K562 (cell line): ENCODE measurements around the gene FMOD. TPM values are rescaled to one million over a fixed set of nuclear protein-coding genes. Genes with fewer than 3 reads are reported as not detected.

Experiments used
- ATAC-seq: fragments of 200-7000 bp; cut with Tn5 transposase; 3 replicates; pipeline ENCODE4 v1.9.1; 2020; ENCODE audit warnings: moderate library complexity
- BruUV-seq: library from RNA; stranded (reverse); fragments of 400-500 nt; replicated peaks from 2 replicates; lab custom pipeline; 2021; lab: Mats Ljungman, UMichigan
- CTCF ChIA-PET: fragments of 300-600 bp; formaldehyde crosslinking; extraction: SDS; loops from one replicate; lab custom pipeline; 2021; ENCODE audit warnings: low intra/inter-chr PET ratio; lab: Yijun Ruan, JAX
- POLR2A ChIA-PET: fragments of 300-600, 350-650 bp; sonication (Branson Sonifier 250); formaldehyde crosslinking; extraction: SDS; loops from one replicate; lab custom pipeline; 2021; ENCODE audit warnings: antibody characterized with exemption, inconsistent platforms; lab: Yijun Ruan, JAX
- DNase-seq, 4 experiments: peaks; one replicate each; pipeline versions ENCODE4 v3.0.0 to v3.0.0-alpha.2; 2011 to 2018; ENCODE audit warnings: low spot score in 3 of 4, mixed read lengths in 3 of 4; ENCODE audit errors: extremely low read depth in 1 of 4
- FAIRE-seq: peaks from 2 replicates; lab custom pipeline; 2011; peaks lifted over from hg19 to GRCh38; lab: Jason Lieb, UNC
- H2AFZ ChIP-seq: 2 replicates; pipeline ENCODE4 v1.6.0; 2011; ENCODE audit warnings: low read depth, low read length, control low read depth, inconsistent platforms
- H3K27ac ChIP-seq: fragments of 200-600 bp; 3 replicates; pipeline ENCODE4 v1.8.0; 2011; ENCODE audit warnings: low read depth, mild to moderate bottlenecking, control low read depth, inconsistent platforms, low read length, moderate library complexity, mixed read lengths; ENCODE audit errors: extremely low read depth
- H3K27me3 ChIP-seq, 2 experiments: fragments of 300-600 bp in 1 of 2; 2 replicates in 1 of 2; 3 replicates in 1 of 2; pipeline versions ENCODE4 v1.6.0 to v1.8.0; 2011; ENCODE audit warnings: inconsistent platforms in 2 of 2, low read length in 2 of 2, mild to moderate bottlenecking in 1 of 2, mixed read lengths in 1 of 2, moderate library complexity in 1 of 2; ENCODE audit not compliant: control insufficient read depth in 2 of 2, insufficient read depth in 2 of 2
- H3K36me3 ChIP-seq: fragments of 300-600 bp; 3 replicates; pipeline ENCODE4 v1.8.0; 2011; ENCODE audit warnings: mild to moderate bottlenecking, low read length, inconsistent platforms; ENCODE audit not compliant: control insufficient read depth, insufficient read depth
- H3K4me1 ChIP-seq, 2 experiments: fragments of 200-600 bp in 1 of 2; replicated peaks in 1 of 2; 2 replicates in 1 of 2; 3 replicates in 1 of 2; pipeline versions ENCODE4 v1.5.1 to v1.8.0; 2011; ENCODE audit warnings: inconsistent platforms in 2 of 2, low read length in 2 of 2, mild to moderate bottlenecking in 1 of 2, mixed read lengths in 1 of 2, moderate library complexity in 1 of 2; ENCODE audit not compliant: control insufficient read depth in 2 of 2, insufficient read depth in 2 of 2
- H3K4me2 ChIP-seq: 2 replicates; pipeline ENCODE4 v1.6.1; 2011; ENCODE audit warnings: low read length, control low read depth, inconsistent platforms, mixed read lengths; ENCODE audit not compliant: insufficient read depth
- H3K4me3 ChIP-seq: fragments of 200-600 bp; sonication (generic), shearing (Covaris generic); 2 replicates; pipeline ENCODE4 v1.5.1; 2016; ENCODE audit warnings: control low read depth, inconsistent platforms
- H3K79me2 ChIP-seq: fragments of 200-600 bp; 3 replicates; pipeline ENCODE4 v1.8.0; 2011; ENCODE audit warnings: low read length, inconsistent platforms; ENCODE audit not compliant: control insufficient read depth, insufficient read depth
- H3K9ac ChIP-seq, 2 experiments: 2 replicates each; pipeline versions ENCODE4 v1.6.0 to v1.6.1; 2011; ENCODE audit warnings: low read depth in 2 of 2, low read length in 2 of 2, control low read depth in 1 of 2, inconsistent platforms in 1 of 2, mild to moderate bottlenecking in 1 of 2, mixed read lengths in 1 of 2; ENCODE audit not compliant: insufficient read depth in 1 of 2
- H3K9me1 ChIP-seq: one replicate; pipeline ENCODE4 v1.6.0; 2011; ENCODE audit warnings: inconsistent platforms, mild to moderate bottlenecking, low read length, moderate library complexity; ENCODE audit not compliant: control insufficient read depth, insufficient read depth
- H3K9me3 ChIP-seq: replicated peaks from 2 replicates; pipeline ENCODE4 v1.5.1; 2011; ENCODE audit warnings: low read depth, low read length, inconsistent platforms; ENCODE audit not compliant: control insufficient read depth, insufficient read depth
- H4K20me1 ChIP-seq: replicated peaks from 2 replicates; pipeline ENCODE4 v1.6.1; 2011; ENCODE audit warnings: low read length, inconsistent platforms, mixed read lengths; ENCODE audit not compliant: control insufficient read depth, insufficient read depth
- ARID2 ChIP-seq: fragments of 450-650 bp; IDR thresholded peaks from 2 replicates; pipeline ENCODE4 v1.6.1; 2017; ENCODE audit warnings: antibody characterized with exemption, mild to moderate bottlenecking
- PHF21A ChIP-seq: fragments of 450-650 bp; IDR thresholded peaks from 2 replicates; pipeline ENCODE4 v1.6.1; 2017; ENCODE audit warnings: low read depth, borderline replicate concordance
- RB1 ChIP-seq: fragments of 450-650 bp; IDR thresholded peaks from 2 replicates; pipeline ENCODE4 v1.6.1; 2017; ENCODE audit warnings: low read depth, mild to moderate bottlenecking
- RCOR1 ChIP-seq, 2 experiments: IDR thresholded peaks; 2 replicates each; pipeline ENCODE4 v1.6.1; 2012; ENCODE audit warnings: low read depth in 2 of 2, low read length in 2 of 2, borderline replicate concordance in 1 of 2, improper control_type of control experiment in 1 of 2
- SMC3 ChIP-seq: conservative IDR thresholded peaks from 2 replicates; pipeline ENCODE4 v1.6.1; 2011; ENCODE audit warnings: low read depth, low read length, improper control_type of control experiment; ENCODE audit not compliant: insufficient read depth
- STAG1 ChIP-seq: sonication (generic); formaldehyde crosslinking; IDR thresholded peaks from 2 replicates; pipeline ENCODE4 v1.5.0; 2020; ENCODE audit warnings: missing genetic modification reagents, borderline replicate concordance
- YY1 ChIP-seq, 3 experiments: IDR thresholded peaks; 2 replicates each; pipeline ENCODE4 v1.6.1; 2011; ENCODE audit warnings: low read length in 2 of 3, mild to moderate bottlenecking in 2 of 3, moderate library complexity in 2 of 3, borderline replicate concordance in 1 of 3, control low read depth in 1 of 3, low read depth in 1 of 3; ENCODE audit not compliant: insufficient read depth in 3 of 3, insufficient replicate concordance in 2 of 3, control insufficient read depth in 1 of 3, insufficient read length in 1 of 3; ENCODE audit errors: extremely low read depth in 1 of 3
- WGBS: fragments of 100-300 bp; shearing (Covaris generic); methylation state at CpG from one replicate; pipeline ENCODE4 v1.1.6; 2016; ENCODE audit warnings: low coverage, mixed read lengths; ENCODE audit not compliant: insufficient coverage; ENCODE audit errors: missing lambda C conversion rate; 5-methylcytosine and 5-hydroxymethylcytosine counted together
- in situ Hi-C: fragments of 300-500 bp; cut with MboI; formaldehyde crosslinking; loops from 4 replicates; pipeline ENCODE4 v1.15.0; 2018; ENCODE audit warnings: inconsistent platforms, mixed read lengths
- intact Hi-C: fragments of 100-400 bp; cut with micrococcal nuclease; formaldehyde crosslinking; loops from 2 replicates; pipeline ENCODE4 v1.14.2; 2022
- polyA plus RNA-seq, 8 experiments: library from polyadenylated mRNA; depleted of rRNA in 4 of 8; stranded (reverse) in 5 of 8; unstranded in 3 of 8; fragments of >200 nt; fragmentation: Nextera tagmentation in 2 of 8; fragmentation: Illumina TruSeq in 1 of 8; extraction: Ambion mirVana in 2 of 8; extraction: Trizol in 1 of 8; gene quantifications; 2 replicates each; pipeline versions ENCODE4 v1.2.1 to v1.2.3, GENCODE V29; 2011 to 2014; ENCODE audit warnings: inconsistent platforms in 1 of 8, missing spikeins in 1 of 8
- total RNA-seq, 7 experiments: library from RNA; depleted of rRNA in 6 of 7; stranded (reverse); fragments of >200 nt in 6 of 7; fragmentation: Illumina TruSeq in 2 of 7; extraction: Trizol in 2 of 7; gene quantifications; 2 replicates each; pipeline versions ENCODE4 v1.2.1 to v1.2.3, GENCODE V29; 2011 to 2021; ENCODE audit warnings: low replicate concordance in 1 of 7
- TF ChIP-seq, protein P1 (sequence below): sonication (generic); formaldehyde crosslinking; IDR thresholded peaks from 2 replicates; pipeline ENCODE4 v1.8.0; 2022; ENCODE audit warnings: mild to moderate bottlenecking, missing genetic modification reagents
- TF ChIP-seq, protein P2 (sequence below), 2 experiments: fragments of 450-650 bp; formaldehyde crosslinking in 1 of 2; IDR thresholded peaks; 2 replicates each; pipeline versions ENCODE4 v1.4.0 to v1.6.1; 2014 to 2020; ENCODE audit warnings: mild to moderate bottlenecking in 2 of 2, borderline replicate concordance in 1 of 2, low read depth in 1 of 2

The FMOD gene
- total and polyA plus RNA-seq, 9 of the 15 experiments (the other 6 are each of a cell fraction or from before 2014, with no cell fraction given), result 0.03 to 0.13 (median 0.03) TPM; not detected in 6

DNA sequence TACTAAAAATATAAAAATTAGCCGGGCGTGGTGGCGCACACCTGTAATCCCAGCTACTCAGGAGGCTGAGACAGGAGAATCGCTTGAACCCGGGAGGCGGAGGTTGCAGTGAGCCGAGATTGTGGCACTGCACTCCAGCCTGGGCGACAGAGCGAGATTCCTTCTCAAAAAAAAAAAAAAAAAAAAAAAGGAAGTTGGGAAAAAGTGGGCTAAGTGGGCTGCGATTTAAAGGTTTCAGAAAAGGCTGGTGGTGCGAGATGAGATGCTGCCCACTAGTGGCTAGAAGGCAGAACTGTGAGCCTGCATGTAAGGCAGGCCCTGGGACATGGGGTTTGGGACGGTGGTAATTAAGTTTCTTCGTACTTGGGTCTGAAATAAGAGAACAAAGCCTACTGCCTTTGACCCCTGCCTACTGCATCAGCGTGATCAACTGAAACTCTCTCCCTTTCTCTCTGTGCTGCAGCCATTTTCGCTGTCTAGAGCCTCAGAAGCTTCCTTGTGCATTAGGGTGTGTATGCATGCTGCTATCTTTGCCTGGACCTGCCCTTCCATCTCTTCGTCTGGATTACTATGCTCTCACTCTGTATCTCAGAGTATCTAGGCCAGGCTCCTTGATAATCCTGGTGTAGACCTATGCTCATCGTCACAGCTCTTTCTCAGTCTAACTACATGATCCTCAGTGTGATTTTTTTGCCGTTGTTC is 12.4 kb downstream of the FMOD start:
- no peaks in the 10 kb centered on the region for H3K79me2 ChIP-seq
- H3K4me3 ChIP-seq, result no peak overlapping the region
- FAIRE-seq (peak; percentile 80), ATAC-seq (peak; percentile 79), DNase-seq (peak; percentile 79 to 86 (median 84))
- H3K4me2 ChIP-seq, result no peak overlapping the region
- H3K9me3 ChIP-seq, result no peaks in the 10 kb centered on the region
- in situ Hi-C loops, result loop anchor here (5.0 kb wide), 1 partner anchor 66 kb away; no protein-coding TSS in a partner anchor
- ChIA-PET POLR2A (interaction anchor here (0.5 to 0.6 kb wide), 2 partner anchors 16 to 150 kb away, joined by 3 read pairs; no protein-coding TSS in a partner anchor), CTCF (interaction anchor here (0.5 to 8.9 kb wide), 12 partner anchors 10 to 1470 kb away, joined by 3 to 226 read pairs (median 3); no protein-coding TSS in a partner anchor)
- no peak overlapping the region for H3K9ac ChIP-seq
- H3K27ac ChIP-seq, result no peak overlapping the region
- intact Hi-C loops, result loop anchor here (1.0 to 10.0 kb wide), 3 partner anchors 65 to 304 kb away; no protein-coding TSS in a partner anchor
- 23% methylated on average over 12 of the region's 18 CpGs for WGBS
- peaks cover 0 to 4% of the 10 kb centered on the region in 2 experiments; a peak in 3 of 5 replicates for H3K4me1 ChIP-seq
- H3K27me3 ChIP-seq, result peaks cover 14 to 41% of the 10 kb centered on the region in 2 experiments
- H3K36me3 ChIP-seq, result no peaks in the 10 kb centered on the region
- no peaks in the 10 kb centered on the region; the same call in 1 of the 2 replicates for H4K20me1 ChIP-seq
- no peak overlapping the region for H2AFZ ChIP-seq
- no peaks in the 10 kb centered on the region for H3K9me1 ChIP-seq
- no TSS peak for BruUV-seq
- TF ChIP-seq, protein P1, sequence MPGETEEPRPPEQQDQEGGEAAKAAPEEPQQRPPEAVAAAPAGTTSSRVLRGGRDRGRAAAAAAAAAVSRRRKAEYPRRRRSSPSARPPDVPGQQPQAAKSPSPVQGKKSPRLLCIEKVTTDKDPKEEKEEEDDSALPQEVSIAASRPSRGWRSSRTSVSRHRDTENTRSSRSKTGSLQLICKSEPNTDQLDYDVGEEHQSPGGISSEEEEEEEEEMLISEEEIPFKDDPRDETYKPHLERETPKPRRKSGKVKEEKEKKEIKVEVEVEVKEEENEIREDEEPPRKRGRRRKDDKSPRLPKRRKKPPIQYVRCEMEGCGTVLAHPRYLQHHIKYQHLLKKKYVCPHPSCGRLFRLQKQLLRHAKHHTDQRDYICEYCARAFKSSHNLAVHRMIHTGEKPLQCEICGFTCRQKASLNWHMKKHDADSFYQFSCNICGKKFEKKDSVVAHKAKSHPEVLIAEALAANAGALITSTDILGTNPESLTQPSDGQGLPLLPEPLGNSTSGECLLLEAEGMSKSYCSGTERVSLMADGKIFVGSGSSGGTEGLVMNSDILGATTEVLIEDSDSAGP, result no peak
- TF ChIP-seq STAG1 (CRISPR knock-in tag) (peak; percentile 95), PHF21A (peak; percentile 66; the same call in 1 of the 2 replicates), RCOR1 (IDR thresholded peaks at IDR 0.05; ENCODE audit: borderline replicate concordance in 1 of 2, low read depth in 2 of 2, low read length in 2 of 2) (peak in 1 of 2 experiments; percentile 43; a peak in 1 of 4 replicates), SMC3 (peak; percentile 95), RB1 (peak; percentile 63; the same call in 1 of the 2 replicates), YY1 (IDR thresholded peaks at IDR 0.05; ENCODE audit: borderline replicate concordance in 1 of 3, control insufficient read depth in 1 of 3, extremely low read depth in 1 of 3, insufficient read depth in 3 of 3, insufficient read length in 1 of 3, insufficient replicate concordance in 2 of 3, low read depth in 1 of 3, low read length in 2 of 3) (peak in 1 of 3 experiments; percentile 22), ARID2 (peak; percentile 99)
- TF ChIP-seq, protein P2, sequence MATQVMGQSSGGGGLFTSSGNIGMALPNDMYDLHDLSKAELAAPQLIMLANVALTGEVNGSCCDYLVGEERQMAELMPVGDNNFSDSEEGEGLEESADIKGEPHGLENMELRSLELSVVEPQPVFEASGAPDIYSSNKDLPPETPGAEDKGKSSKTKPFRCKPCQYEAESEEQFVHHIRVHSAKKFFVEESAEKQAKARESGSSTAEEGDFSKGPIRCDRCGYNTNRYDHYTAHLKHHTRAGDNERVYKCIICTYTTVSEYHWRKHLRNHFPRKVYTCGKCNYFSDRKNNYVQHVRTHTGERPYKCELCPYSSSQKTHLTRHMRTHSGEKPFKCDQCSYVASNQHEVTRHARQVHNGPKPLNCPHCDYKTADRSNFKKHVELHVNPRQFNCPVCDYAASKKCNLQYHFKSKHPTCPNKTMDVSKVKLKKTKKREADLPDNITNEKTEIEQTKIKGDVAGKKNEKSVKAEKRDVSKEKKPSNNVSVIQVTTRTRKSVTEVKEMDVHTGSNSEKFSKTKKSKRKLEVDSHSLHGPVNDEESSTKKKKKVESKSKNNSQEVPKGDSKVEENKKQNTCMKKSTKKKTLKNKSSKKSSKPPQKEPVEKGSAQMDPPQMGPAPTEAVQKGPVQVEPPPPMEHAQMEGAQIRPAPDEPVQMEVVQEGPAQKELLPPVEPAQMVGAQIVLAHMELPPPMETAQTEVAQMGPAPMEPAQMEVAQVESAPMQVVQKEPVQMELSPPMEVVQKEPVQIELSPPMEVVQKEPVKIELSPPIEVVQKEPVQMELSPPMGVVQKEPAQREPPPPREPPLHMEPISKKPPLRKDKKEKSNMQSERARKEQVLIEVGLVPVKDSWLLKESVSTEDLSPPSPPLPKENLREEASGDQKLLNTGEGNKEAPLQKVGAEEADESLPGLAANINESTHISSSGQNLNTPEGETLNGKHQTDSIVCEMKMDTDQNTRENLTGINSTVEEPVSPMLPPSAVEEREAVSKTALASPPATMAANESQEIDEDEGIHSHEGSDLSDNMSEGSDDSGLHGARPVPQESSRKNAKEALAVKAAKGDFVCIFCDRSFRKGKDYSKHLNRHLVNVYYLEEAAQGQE (IDR thresholded peaks at IDR 0.05; ENCODE audit: borderline replicate concordance), result peak; percentile 94
- TF ChIP-seq, protein P2 (CRISPR knock-in tag; IDR thresholded peaks at IDR 0.05; ENCODE audit: low read depth), result no peak
